Activated CD8-positive, alpha-beta memory T cell treated with anti-CD3 and anti-CD28 coated beads, Interleukin-2, amount 50 U/mL, for 48 hours (primary cell): Measurements from ENCODE around the gene NOD2.

Source experiments
- DNase-seq: peaks from one replicate; pipeline ENCODE4 v3.0.0-alpha.2; 2020

NOD2 gene

DNA sequence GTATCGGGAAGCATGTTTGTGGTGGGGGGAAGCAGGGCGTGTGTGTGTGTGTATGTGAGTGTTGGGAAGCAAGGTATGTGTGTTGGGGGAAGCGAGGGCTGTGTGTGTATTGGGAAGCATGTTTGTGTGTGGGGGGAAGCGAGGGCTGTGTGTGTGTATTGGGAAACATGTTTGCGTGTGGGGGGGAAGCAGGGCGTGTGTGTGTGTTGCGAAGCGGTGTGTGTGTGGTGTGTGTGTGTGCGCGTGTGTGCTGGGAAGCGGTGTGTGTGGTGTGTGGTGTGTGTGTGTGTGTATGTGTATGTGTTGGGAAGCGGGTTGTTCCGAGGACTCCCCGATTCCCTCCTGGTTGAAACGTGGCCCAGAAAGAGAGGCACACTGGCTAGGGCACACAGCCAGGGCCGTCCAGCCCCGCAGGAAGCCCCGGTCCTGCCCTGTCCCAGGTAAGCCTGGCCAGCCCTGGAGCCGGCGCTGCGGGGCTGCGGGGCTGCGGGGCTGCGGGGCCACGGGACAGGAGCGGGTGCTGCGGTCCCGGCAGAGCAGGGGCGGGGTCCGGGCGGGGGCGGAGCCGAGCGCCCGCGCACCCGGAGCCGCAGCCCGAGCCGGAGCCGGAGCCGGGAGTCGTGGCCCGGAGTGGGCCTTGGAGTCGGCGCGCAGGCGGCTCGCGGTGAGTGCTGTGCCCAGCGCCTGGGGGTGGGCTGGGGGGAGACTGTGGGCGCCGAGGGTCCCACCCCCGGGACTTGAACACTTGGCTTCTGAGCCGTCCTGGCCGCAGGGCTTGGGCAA lies at the start of gene NOD2:
TSS of gene NOD2 (plus strand) at position 608 of the 783 bp plus-strand sequence. CDS start 5,890 bp downstream, outside the sequence.
- DNase-seq: no peak

- DNase-seq: no peak
Measured at GRCh38 chr16:50644245-50644644, 49.2 kb upstream of the NOD2 start.

DNA sequence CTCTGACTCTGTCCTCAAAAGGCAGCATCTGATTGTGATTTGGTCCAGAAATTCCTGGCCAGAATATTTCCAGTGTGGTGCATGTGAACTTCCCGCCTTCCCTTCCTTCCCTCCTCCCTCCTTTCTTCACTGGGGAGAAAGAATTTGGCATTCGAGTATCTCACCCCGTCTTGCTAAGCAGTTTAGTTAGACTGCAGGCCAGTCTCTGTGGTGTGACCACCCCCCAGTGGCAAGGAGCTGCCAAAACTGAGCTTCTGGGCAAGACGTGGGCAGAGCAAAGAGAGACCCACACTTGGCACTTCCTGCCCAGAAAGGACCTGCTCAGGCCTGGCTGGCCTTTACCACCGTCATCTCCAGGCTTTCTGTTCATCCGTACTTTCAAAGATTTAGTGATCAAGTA lies 48.7 kb upstream of the NOD2 start:
- no peak for DNase-seq

DNA sequence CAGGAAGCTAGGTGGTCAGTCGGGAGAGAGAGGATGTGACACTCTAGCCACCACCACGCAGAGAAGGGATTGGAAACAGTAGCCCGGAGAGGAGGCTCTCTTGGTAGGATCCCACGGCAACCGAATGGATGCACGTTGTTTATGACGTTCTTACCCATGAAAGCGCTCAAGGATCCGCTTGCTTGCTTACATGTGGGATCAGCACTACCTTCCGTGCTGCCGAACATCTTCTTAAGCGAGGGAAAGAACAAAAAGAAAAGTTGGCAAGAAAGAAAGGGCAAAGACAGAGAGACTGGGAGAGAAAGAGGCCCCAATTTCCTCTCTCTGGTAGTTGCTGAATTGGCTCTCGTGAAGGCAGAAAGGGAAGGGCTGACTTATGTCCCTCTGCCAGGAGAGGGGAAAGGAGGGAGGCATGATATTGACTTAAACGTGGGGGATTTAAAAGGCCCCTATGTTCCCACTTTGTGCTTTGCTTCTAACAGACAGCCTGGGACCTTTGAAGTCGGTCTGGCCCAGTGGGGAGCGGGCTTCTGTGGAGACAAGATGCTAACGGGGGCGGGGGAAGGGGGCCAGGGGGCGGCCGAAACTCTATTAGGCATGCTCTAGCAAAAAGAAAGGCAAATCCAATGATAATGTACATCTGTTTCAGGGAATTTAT lies 47.7 kb upstream of the NOD2 start:
- no peak for DNase-seq

- DNase-seq: no peak
Measured at GRCh38 chr16:50646345-50646744, 47.1 kb upstream of the NOD2 start.

- no peak for DNase-seq
Measured at GRCh38 chr16:50651835-50652438, 41.5 kb upstream of the NOD2 start.

DNA sequence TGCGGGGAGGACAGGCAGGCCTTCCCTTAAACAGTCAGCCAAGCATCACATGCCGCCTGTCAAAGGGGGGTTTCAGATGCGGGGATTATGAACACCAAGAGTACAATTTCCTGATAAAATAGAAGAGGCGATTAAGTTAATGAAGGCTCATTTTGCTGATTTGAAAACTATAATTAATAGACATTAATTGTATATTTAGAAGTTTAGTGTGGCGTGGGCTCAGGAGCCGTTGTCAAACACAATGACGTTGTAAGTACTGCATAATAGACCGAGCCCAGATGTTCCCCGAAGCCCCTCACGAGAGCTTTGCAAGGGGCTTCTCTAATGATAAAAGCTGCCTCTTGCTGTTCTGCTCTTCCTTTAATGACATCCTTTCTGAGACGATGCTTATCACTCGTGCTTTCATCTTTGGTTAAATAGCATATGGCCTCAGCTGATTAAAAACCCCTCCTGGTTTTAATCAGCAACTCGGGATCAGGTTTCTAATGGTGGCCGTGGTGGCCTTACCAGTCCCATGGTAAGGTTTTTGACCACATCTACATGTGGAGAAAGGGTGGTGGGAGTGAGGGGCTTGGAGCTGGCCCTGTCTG lies 40.5 kb upstream of the NOD2 start:
- DNase-seq: no peak

- no peak for DNase-seq
Measured at GRCh38 chr16:50653633-50654519, 39.5 kb upstream of the NOD2 start.

DNA sequence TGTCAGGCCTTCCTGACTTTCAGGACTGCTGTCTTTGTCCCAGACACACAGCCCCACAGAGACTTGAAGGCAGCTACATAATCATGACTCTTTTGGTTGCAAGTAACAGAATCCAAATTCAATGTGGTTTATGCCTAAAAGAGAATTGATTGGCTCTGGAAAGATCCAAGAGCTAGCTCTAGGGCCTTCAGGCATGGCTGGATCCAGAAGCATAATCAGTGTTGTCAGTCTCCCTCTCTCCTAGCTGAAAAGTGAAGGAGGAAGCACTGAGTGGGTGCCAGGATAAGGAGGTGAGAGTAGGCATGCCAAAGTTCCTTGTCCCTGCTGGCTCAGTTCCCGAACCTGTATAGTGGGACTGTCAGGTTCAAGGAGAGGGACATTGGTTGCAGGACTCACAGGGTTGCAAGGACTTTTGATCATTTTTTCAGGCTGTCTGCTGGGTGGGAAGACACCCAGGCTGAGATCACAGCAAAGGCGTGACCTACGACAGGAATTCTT lies 37.8 kb upstream of the NOD2 start:
- DNase-seq: no peak

GRCh38 chr16:50657241-50657640 lies 36.2 kb upstream of the NOD2 start:
- no peak for DNase-seq

DNA sequence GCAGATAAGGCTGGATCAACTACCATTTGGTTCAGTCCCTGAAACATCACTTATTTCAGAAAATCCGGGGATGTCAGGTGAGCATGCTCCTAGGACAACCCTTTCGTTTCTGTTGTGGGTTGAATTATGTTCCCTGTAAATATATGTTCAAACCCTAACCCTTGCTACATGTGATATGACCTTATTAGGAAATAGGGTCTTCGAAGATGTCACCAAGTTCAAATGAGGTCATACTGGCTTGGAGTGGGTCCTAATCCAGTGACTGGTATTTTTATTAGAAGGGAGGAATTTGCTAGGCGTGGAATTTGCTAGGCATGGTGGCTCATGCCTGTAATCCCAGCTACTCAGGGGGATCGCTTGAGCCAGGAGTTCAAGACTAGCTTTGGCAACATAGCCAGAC lies 33.6 kb upstream of the NOD2 start:
- no peak for DNase-seq

DNA sequence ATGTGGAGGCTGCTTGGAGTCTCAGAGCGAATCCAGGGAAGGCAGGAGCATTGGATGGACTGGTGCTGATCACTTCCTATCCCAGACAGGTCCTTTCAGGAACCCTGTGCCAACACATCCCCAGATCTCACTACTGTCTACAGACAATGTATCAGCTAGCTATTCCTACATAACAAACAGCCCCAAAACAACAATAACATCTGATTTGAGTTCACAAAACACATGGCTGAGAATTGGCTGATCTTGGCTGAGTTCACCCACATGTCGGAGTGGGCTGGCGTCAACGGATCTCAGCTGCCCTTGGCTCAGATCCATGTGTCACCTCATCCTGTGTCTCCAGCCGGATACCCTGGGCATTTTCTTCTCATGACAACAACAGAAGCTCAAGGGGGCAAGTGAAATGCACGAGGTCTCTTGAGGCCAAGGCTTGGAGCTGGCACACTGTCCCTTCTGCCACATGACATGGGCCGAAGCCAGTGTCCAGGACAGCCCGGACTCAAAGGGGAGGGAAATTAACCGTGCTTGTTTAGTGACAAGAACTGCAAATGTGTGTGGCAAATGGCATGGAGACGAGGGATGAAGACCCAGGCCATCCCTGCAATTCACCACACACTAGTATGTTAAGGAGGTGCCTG lies 31.0 kb upstream of the NOD2 start:
- DNase-seq: no peak

DNA sequence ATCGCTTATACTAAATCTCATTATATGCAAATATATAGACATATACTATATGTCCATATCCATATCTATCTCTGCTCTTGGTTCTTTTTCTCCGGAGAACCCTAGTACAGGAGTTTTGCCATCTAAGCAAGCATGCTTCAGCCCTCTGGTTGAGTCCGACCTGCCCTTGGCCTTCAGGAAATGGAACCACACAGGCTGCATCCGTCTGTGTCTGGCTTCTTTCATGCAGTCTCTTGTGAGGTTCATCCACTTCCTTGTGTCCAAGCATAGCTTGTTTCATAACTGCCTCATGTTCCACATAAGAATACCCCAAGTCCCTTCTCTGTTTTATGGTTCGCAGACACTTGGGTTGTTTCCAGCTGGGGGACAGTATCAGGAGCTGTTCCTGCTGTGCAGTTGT lies 29.1 kb upstream of the NOD2 start:
- no peak for DNase-seq

DNA sequence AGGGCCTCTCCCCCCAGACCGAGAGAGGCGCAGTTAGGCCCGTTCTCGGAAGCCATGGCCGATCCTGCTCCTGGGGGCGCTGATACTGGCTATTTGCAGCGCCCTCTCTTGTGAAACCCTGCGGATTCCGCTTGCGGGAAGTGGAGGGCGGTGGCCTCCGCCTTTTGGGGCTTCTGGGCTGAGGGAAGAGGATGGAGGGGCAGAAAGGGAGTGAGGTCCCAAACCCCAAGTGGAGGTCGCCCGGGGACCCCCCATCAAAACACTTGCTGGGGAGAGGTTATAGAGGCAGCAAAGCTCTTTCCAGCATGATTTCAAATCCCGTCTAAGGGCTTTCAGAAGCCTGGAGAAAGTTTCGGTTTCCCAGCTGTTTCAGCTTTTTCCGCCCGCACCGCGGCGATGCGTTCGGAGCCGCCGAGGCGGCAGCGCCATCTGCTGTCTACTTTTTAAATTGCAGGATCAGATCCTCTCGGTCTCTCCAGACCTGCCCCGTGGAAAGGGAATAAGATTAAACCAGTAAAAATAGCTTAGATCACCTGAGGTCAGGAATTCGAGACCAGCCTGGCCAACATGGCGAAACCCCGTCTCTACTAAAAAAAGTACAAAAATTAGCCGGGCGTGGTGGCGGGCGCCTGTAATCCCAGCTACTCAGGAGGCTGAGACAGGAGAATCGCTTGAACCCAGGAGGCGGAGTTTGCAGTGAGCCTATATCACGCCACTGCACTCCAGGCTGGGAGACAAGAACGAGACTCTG lies 28.1 kb upstream of the NOD2 start:
- DNase-seq: peak; percentile 97

DNA sequence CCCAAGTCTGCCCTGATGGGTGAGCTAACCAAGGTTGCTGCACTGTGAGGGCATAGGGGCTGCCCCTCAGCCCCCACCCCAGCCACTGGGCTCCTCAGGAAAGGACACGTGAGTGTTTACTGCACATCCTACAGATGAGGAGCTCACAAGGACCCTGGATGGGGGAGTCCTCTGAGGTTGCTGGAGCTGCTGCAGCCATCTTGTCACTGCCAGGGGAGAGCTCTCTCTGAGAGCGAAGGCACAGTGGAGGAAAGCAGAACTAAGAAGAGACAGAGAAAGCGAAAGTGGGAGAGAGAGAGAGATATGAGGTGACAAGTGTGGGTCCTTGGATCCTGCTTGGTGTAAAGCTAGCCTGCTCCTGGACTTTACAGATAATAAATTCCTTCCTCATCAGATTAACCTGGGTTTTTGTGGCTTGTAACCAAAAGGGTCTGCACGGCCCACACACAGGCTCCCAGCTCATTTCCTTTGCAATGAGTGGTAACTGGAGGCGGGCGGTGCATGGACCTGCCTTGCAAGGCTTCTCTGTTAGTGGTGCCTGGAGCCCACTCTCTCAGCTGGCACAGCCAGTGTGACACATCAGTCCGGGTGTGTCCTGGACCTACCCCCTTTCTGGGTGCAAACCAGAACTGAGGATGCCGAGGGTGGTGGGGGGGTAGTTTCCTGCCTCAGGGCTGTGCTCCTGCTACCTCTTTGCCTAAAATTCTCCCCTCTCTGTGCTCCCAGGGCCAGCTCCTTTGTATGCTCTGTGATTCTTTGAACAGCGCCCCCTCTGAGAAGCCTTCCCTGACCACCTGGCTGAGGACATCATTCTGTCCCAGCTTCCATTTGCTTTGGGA lies 26.5 kb upstream of the NOD2 start:
- DNase-seq: peak; percentile 78

- DNase-seq: no peak
Measured at GRCh38 chr16:50667497-50668367, 25.7 kb upstream of the NOD2 start.

- DNase-seq: no peak
Measured at GRCh38 chr16:50668368-50669008, 24.9 kb upstream of the NOD2 start.

GRCh38 chr16:50669741-50670140 lies 23.7 kb upstream of the NOD2 start:
- no peak for DNase-seq

GRCh38 chr16:50670476-50670875 lies 22.9 kb upstream of the NOD2 start:
- no peak for DNase-seq
